Measurements from ENCODE around the gene PSEN2. TPM values are rescaled to one million over a fixed set of nuclear protein-coding genes. Genes with fewer than 3 reads are reported as not detected.

Gene PSEN2
- total RNA-seq, 4 donors from 2014 or later: 25.5 to 34.3 (median 30.2) TPM

DNA sequence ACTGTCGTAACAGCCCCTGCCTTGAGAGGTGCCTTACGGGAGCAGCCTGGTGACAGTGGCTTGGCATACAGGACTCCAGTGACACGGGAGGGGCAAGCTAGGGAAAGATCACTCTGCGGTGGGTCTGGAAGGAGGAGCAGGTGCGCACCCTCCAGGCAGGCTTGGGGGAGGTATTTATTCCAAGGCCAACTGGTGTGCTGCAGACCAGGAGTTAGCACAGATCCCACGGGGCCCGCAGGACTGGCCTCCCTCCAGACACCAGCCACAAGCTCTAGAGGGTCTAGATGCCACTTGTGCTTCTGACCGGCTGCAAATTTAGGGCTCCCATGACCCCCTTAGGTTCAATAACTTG lies 22.1 kb downstream of the PSEN2 start:
- no peak for DNase-seq (ENCODE audit: low spot score)
- TF ChIP-seq, protein P1, sequence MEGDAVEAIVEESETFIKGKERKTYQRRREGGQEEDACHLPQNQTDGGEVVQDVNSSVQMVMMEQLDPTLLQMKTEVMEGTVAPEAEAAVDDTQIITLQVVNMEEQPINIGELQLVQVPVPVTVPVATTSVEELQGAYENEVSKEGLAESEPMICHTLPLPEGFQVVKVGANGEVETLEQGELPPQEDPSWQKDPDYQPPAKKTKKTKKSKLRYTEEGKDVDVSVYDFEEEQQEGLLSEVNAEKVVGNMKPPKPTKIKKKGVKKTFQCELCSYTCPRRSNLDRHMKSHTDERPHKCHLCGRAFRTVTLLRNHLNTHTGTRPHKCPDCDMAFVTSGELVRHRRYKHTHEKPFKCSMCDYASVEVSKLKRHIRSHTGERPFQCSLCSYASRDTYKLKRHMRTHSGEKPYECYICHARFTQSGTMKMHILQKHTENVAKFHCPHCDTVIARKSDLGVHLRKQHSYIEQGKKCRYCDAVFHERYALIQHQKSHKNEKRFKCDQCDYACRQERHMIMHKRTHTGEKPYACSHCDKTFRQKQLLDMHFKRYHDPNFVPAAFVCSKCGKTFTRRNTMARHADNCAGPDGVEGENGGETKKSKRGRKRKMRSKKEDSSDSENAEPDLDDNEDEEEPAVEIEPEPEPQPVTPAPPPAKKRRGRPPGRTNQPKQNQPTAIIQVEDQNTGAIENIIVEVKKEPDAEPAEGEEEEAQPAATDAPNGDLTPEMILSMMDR (IDR thresholded peaks at IDR 0.05): no peak
- no peak for ATAC-seq (ENCODE audit: low FRiP score)

DNA sequence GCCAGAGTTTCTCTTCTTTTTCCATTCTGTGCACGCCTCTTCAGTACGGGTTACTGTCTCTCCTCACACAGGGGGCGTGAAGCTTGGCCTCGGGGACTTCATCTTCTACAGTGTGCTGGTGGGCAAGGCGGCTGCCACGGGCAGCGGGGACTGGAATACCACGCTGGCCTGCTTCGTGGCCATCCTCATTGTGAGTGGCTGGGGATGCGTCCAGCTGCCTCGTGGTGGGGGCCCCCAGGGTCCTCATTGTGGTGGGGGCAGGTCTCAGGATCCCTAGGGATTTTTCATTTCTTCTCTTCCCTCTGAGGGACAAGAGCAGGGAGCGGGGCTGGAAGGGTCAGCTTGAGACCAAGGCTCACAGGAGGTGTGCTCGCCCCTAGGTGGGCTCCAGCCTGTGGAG lies 23.5 kb downstream of the PSEN2 start:
- ATAC-seq (ENCODE audit: low FRiP score) (no peak), DNase-seq (ENCODE audit: low spot score) (no peak)
- TF ChIP-seq, protein P1 (IDR thresholded peaks at IDR 0.05): no peak

DNA sequence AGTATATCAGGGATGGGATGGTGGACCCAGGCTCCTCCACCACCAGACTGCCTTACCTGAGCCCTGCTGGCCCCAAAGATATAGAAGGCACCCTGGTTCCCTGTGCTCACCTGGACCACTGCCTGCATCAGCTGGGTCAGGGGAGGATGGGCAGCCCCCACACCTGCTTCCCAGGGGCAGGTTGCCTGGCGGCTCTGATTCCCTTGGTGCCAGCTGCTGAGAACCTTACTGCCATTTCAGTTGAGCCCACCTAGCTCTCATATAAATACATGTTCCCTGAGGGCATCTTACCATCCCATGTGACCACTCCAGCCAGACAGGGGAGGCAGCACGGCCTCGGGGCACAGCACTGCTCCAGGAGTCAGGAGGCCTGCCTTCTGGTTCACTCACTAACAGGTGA lies 24.4 kb downstream of the PSEN2 start:
- TF ChIP-seq, protein P1 (IDR thresholded peaks at IDR 0.05): no peak
- DNase-seq (ENCODE audit: low spot score): no peak

DNA sequence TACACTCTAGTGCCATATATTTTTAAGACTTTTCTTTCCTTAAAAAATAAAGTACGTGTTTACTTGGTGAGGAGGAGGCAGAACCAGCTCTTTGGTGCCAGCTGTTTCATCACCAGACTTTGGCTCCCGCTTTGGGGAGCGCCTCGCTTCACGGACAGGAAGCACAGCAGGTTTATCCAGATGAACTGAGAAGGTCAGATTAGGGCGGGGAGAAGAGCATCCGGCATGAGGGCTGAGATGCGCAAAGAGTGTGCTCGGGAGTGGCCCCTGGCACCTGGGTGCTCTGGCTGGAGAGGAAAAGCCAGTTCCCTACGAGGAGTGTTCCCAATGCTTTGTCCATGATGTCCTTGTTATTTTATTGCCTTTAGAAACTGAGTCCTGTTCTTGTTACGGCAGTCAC lies 25.2 kb downstream of the PSEN2 start:
- TF ChIP-seq, protein P1 (IDR thresholded peaks at IDR 0.05): no peak
- ATAC-seq (ENCODE audit: low FRiP score) (no peak), DNase-seq (ENCODE audit: low spot score) (no peak)

More for the DNA sequence above, 24.4 kb downstream of the PSEN2 start:
- no peak for ATAC-seq (ENCODE audit: low FRiP score)

DNA sequence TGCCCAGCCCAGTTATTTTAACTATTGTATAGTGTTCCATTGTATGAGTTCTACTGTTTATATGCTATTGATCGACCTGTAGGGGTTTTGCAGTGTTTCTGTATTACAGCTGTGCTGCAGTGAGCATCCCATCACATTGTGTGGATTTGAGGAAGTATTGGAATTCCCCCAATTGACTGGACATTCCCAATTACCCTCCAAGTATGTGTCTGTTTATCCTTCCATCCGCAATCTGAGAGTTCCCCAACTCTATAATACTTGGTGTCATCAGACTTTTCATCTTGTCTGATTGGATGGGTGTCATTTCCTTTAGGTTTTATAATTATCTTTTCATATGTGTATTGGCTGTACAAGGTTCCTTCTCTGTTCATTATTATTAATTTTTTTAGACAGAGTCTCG lies 27.8 kb downstream of the PSEN2 start:
- TF ChIP-seq, protein P1 (IDR thresholded peaks at IDR 0.05): no peak
- DNase-seq (ENCODE audit: low spot score): no peak
- ATAC-seq (ENCODE audit: low FRiP score): no peak

DNA sequence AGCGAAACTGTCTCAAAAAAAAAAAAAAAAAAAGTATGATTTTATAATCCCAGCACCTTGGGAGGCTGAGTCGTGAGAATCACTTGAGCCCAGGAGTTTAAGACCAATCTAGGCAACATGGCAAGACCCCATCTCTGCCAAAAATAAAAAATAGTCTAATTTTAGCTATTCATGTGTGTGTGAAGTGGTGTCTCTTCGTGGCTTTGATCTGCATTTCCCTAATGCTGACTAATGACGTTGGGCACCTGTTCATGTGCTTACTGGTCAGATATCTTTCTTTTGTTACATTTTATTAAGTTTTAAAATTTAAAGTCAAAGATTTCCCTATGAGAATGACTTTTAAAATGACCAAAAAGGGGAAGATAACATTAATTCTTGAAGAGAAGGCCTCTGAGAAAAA lies 31.0 kb downstream of the PSEN2 start:
- ATAC-seq (ENCODE audit: low FRiP score) (no peak), DNase-seq (ENCODE audit: low spot score) (no peak)
- TF ChIP-seq, protein P1 (IDR thresholded peaks at IDR 0.05): no peak

GRCh38 chr1:226902601-226903000 lies 32.2 kb downstream of the PSEN2 start:
- no peak for DNase-seq (ENCODE audit: low spot score)
- ATAC-seq (ENCODE audit: low FRiP score): no peak
- TF ChIP-seq, protein P1 (IDR thresholded peaks at IDR 0.05): no peak
